ENCODE measurements around the gene COL24A1.
"Not testable (repeated sequence)": the region's sequence is repeated elsewhere in the genome, so short reads cannot be mapped to it uniquely, and the experiment has no call there.

The COL24A1 gene

GRCh38 chr1:85984636-85985035, 171.9 kb downstream of the COL24A1 start:
- no peak for DNase-seq (ENCODE audit: low spot score)

- no peak for DNase-seq (ENCODE audit: low spot score)
Observed at GRCh38 chr1:85983316-85983715, 173.3 kb downstream of the COL24A1 start.

GRCh38 chr1:85976516-85977205, 179.9 kb downstream of the COL24A1 start:
- DNase-seq (ENCODE audit: low spot score), result no peak

- no peak for DNase-seq (ENCODE audit: low spot score)
Observed at GRCh38 chr1:85975912-85976371, 180.6 kb downstream of the COL24A1 start.

- DNase-seq (ENCODE audit: low spot score), result no peak
Observed at GRCh38 chr1:85962457-85962856, 194.1 kb downstream of the COL24A1 start.

GRCh38 chr1:85957760-85958159, 198.8 kb downstream of the COL24A1 start:
- no peak for DNase-seq (ENCODE audit: low spot score)

- DNase-seq (ENCODE audit: low spot score), result not testable (repeated sequence)
Observed at GRCh38 chr1:85955218-85955617, 201.4 kb downstream of the COL24A1 start.

GRCh38 chr1:85952460-85952859, 204.1 kb downstream of the COL24A1 start:
- DNase-seq (ENCODE audit: low spot score), result no peak

- DNase-seq (ENCODE audit: low spot score), result no peak
Observed at GRCh38 chr1:85947186-85947585, 209.4 kb downstream of the COL24A1 start.

GRCh38 chr1:85943945-85944344, 212.6 kb downstream of the COL24A1 start:
- no peak for DNase-seq (ENCODE audit: low spot score)

- DNase-seq (ENCODE audit: low spot score), result no peak
Observed at GRCh38 chr1:85943526-85943925, 213.0 kb downstream of the COL24A1 start.

- DNase-seq (ENCODE audit: low spot score), result peak; percentile 12
Observed at GRCh38 chr1:85940656-85941306, 215.8 kb downstream of the COL24A1 start.

- DNase-seq (ENCODE audit: low spot score), result no peak
Observed at GRCh38 chr1:85938829-85939228, 217.7 kb downstream of the COL24A1 start.

- no peak for DNase-seq (ENCODE audit: low spot score)
Observed at GRCh38 chr1:85936470-85936869, 220.1 kb downstream of the COL24A1 start.

- DNase-seq (ENCODE audit: low spot score), result no peak
Observed at GRCh38 chr1:85936057-85936456, 220.5 kb downstream of the COL24A1 start.

- DNase-seq (ENCODE audit: low spot score), result peak; percentile 17
Observed at GRCh38 chr1:85935234-85935633, 221.3 kb downstream of the COL24A1 start.

GRCh38 chr1:85934516-85934915, 222.1 kb downstream of the COL24A1 start:
- DNase-seq (ENCODE audit: low spot score), result no peak

- DNase-seq (ENCODE audit: low spot score), result no peak
Observed at GRCh38 chr1:85933961-85934360, 222.6 kb downstream of the COL24A1 start.

- peak; percentile 7 for DNase-seq (ENCODE audit: low spot score)
Observed at GRCh38 chr1:85911742-85912141, 244.8 kb downstream of the COL24A1 start.

GRCh38 chr1:85900921-85901320, 255.7 kb downstream of the COL24A1 start:
- DNase-seq (ENCODE audit: low spot score), result no peak

GRCh38 chr1:85898861-85899260, 257.7 kb downstream of the COL24A1 start:
- no peak for DNase-seq (ENCODE audit: low spot score)

GRCh38 chr1:85894651-85895050, 261.9 kb downstream of the COL24A1 start:
- DNase-seq (ENCODE audit: low spot score), result peak; percentile 29

GRCh38 chr1:85892366-85892765, 264.2 kb downstream of the COL24A1 start:
- DNase-seq (ENCODE audit: low spot score), result no peak

GRCh38 chr1:85889870-85890269, 266.7 kb downstream of the COL24A1 start:
- no peak for DNase-seq (ENCODE audit: low spot score)

Data from AG08396 (cell line).